GM10266 (cell line): Measurements from ENCODE around the gene MRPL49.

Source experiments
- DNase-seq: peaks from one replicate; pipeline ENCODE4 v3.0.0; 2012; ENCODE audit errors: extremely low spot score
- TF ChIP-seq, protein P1 (sequence below): IDR thresholded peaks from 2 replicates; pipeline ENCODE4 v1.5.1; 2012; ENCODE audit warnings: mild to moderate bottlenecking, low read depth; ENCODE audit not compliant: control insufficient read depth, insufficient read depth; ENCODE audit errors: missing control alignments

Gene MRPL49

GRCh38 chr11:65109231-65110198 lies 12.6 kb upstream of the MRPL49 start:
- DNase-seq: no peak
- TF ChIP-seq, protein P1, sequence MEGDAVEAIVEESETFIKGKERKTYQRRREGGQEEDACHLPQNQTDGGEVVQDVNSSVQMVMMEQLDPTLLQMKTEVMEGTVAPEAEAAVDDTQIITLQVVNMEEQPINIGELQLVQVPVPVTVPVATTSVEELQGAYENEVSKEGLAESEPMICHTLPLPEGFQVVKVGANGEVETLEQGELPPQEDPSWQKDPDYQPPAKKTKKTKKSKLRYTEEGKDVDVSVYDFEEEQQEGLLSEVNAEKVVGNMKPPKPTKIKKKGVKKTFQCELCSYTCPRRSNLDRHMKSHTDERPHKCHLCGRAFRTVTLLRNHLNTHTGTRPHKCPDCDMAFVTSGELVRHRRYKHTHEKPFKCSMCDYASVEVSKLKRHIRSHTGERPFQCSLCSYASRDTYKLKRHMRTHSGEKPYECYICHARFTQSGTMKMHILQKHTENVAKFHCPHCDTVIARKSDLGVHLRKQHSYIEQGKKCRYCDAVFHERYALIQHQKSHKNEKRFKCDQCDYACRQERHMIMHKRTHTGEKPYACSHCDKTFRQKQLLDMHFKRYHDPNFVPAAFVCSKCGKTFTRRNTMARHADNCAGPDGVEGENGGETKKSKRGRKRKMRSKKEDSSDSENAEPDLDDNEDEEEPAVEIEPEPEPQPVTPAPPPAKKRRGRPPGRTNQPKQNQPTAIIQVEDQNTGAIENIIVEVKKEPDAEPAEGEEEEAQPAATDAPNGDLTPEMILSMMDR: no peak

GRCh38 chr11:65110354-65110861 lies 11.7 kb upstream of the MRPL49 start:
- TF ChIP-seq, protein P1: peak; percentile 96
- peak; percentile 95 for DNase-seq

DNA sequence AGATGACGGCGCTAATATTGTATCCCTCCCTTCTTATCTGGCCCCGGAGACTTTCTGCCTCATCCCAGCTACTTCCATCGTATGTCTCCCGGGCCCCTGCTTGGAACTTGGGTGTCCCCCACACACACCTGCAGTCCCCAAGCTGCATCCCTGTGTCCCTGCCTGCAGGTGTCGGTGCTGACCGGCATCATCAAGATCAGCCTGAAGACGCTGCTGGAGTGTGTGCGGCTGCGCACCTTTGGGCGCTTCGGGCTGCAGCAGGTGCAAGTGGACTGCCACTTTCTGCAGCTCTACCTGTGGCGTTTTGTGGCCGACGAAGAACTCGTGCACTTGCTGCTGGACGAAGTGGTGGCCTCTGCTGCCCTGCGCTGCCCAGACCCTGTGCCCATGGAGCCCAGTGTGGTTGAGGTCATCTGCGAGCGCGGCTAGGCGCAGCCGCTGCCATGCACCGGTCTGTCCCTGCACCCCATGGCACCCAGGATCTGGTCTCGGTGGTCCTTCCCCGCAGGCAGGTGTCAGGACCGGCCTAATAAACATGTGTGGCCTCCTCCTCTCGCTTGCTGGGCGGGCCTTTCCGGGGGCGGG lies 10.9 kb upstream of the MRPL49 start:
- no peak for DNase-seq
- TF ChIP-seq, protein P1: no peak

- TF ChIP-seq, protein P1: no peak
- DNase-seq: peak; percentile 99
These were observed 10.2 kb upstream of the MRPL49 start, which contains the start of gene TM7SF2 for GRCh38 chr11:65111744-65112545. TM7SF2 (plus strand) TSS chr11:65111872; CDS start chr11:65112016, 144 bp downstream.

DNA sequence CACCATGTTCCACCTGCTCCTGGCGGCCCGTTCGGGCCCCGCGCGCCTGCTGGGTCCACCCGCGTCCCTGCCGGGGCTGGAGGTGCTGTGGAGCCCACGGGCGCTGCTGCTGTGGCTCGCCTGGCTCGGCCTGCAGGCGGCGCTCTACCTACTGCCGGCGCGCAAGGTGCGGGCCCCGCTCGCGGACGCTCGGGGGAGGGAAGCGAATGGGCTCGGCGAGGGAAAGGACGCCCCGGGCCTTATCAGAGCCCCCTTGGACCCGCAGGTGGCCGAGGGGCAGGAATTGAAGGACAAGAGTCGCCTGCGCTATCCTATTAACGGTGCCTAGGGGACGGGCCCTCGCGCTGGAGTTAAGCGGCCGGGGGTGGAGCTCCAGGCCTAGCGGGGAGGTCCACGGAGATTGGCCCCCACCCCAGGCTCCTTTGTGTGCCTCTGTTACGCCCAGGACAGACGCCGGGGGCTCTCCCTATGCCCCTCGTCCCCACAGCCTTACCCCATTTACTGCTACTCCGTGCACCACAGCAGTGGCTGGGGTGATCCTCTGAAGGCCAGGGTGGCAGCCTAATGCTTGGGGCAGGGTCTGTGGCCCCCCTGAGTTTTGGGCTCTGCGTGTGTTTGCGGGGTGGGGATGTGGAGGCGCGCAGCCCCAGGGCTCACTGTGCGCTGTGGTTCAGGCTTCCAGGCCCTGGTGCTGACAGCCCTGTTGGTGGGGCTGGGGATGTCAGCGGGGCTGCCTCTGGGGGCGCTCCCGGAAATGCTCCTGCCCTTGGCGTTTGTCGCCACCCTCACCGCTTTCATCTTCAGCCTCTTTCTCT lies 9.4 kb upstream of the MRPL49 start:
- TF ChIP-seq, protein P1: peak; percentile 98
- peak; percentile 83 for DNase-seq

- TF ChIP-seq, protein P1: no peak
These were observed 8.8 kb upstream of the MRPL49 start for GRCh38 chr11:65113361-65113756.

More at GRCh38 chr11:65113361-65113756, 8.8 kb upstream of the MRPL49 start:
- DNase-seq: no peak
